ENCODE data around the gene ATR.

ATR gene

GRCh38 chr3:142507241-142507640 lies 71.3 kb downstream of the ATR start:
- DNase-seq = no peak

- DNase-seq = no peak
Observed at GRCh38 chr3:142502187-142502985, 76.1 kb downstream of the ATR start.

DNA sequence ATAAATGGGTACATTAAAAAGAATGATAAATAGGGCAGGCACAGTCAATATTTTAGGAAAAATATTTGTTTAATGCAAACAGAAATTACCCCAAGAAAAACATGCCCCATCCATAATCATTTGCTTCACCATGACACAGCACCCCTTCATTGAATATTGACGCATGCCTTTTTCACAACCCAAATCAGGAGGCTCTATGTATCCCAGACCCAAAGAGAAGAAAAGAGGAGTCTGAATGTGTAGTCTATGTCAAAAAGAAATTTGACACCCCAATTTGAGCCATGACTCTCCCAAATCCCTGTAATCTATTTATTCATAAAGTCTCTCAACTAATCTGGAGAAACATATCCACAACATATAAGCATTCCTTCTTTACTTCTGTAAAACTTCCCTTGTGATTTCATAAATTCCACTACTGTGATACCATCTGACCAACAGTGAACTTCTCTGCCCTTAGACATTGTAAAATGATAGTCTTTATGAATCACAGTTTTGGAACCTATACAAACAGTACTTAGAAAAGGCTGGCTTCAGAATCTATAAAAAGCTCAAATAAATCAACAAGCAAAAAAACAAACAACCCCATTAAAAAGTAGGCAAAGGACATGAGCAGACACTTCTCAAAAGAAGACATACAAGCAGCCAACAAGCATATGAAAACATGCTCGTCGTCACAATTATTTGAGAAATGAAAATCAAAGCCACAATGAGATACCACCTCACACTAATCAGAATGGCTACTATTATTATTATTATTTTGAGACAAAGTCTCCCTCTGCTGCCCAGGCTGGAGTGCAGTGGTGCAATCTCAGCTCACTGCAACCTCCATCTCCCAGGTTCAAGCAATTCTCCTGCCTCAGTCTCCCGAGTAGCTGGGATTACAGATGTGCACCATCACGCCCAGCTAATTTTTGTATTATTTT lies 77.3 kb downstream of the ATR start:
- no peak for DNase-seq

DNA sequence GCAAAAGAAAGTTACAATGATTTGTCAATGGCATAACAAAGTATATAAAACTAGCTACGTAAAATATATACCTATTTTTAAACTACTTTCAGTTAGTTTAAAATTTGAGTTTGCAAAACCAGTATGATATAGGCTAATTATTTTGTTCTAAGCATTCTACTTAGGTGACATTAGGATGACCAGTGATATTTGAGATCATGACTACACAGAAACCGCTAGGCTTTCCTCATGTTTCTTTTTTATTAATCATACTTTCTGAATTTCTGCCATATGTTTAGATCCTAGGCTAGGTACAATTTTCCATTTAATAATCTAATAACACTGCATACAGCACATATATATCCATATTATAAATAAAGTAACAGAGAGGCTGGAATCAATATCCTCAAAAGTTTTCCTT lies 78.3 kb downstream of the ATR start:
- no peak for DNase-seq

DNA sequence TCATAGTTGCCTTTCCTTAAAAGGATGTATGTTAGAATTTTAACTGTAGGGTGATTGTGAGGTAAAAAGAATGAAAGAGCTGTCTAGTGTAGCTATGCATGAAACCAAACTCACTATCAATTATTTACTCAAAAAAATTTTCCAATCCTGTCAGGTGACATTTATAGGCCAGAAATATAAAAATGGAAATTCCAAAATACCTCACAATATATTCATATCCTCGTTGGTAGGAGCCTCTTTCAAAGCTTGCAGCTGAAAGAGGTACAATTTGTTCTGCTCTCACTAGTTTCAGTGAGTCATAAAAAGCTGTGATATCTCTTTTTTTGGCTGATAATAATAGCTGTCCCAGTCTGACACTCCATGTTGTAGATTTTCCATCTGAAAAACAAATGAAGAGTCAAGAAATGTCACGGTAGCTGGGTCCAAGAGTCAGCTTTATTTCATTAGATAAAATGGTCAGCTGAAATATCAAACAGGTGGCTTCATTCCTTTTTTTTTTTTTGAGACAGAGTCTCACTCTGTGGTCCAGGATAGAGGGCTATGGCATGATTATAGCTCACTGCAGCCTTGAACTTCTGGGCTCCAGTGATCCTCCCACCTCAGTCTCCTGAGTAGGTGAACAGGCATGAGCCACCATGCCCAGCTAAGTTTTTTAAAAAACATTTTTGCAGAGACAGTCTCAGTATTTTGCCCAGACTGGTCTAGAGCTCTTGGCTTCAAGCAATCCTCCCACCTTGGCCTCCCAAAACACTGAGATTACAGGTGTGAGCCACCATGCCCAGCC lies 79.9 kb downstream of the ATR start:
- DNase-seq = no peak

DNA sequence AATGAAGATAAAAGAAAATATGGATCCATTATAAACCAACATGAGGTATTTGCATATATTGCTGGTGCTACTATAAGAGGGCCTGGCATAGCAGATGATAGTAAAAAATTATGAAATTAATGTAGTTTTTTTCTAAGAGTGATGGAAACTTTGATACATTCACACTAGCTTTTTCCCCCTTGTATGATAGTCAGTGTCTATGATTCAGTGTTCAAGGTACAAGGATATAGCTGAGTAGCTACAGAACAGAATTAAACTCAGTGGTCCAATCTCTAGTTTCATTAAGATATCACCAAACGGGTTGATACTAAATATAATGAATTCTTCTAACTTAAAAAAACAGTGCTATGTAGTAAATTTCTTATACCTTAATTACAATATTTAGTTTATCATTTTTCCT lies 80.8 kb downstream of the ATR start:
- DNase-seq = no peak

GRCh38 chr3:142495103-142495502 lies 83.4 kb downstream of the ATR start:
- no peak for DNase-seq

GRCh38 chr3:142492184-142492583 lies 86.3 kb downstream of the ATR start:
- DNase-seq = no peak

- no peak for DNase-seq
Observed at GRCh38 chr3:142489572-142490323, 88.8 kb downstream of the ATR start.

- no peak for DNase-seq
Observed at GRCh38 chr3:142484912-142485435, 93.6 kb downstream of the ATR start.

DNA sequence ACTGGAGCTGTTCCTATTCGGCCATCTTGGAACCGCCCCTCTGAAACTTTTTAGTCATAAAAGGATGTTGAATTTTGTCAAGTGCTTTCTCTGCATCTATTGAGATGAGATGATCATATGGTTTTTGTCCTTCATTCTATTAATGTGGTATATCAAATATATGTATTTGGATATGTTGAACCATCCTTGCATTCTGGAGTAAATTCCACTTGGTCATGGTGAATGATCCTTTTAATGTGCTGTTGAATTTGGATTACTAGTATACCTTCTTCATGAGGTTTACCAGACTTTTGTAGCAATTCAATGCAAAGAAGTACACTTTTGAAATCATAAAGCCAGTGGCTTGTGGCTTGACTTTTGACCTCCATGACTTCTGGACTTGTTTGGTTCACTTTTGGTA lies 97.3 kb downstream of the ATR start:
- DNase-seq = no peak

DNA sequence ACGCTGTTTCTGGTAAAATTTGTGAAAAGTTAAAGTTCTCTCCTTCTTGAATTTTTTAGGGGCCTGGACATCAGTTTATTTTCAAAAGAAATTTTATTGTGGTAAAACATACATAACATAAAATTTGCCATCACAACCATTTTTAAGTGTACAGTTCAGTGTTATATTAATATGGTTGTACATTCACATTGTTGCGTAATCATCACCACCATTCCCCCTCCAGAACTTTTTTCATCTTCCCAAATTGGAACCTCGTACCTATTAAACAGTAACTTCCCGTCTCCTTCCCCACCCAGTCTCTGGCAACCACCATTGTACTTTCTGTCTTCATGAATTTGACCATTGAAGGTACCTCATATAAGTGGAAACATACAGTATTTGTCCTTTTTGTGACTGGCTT lies 107.7 kb downstream of the ATR start:
- DNase-seq = no peak

- no peak for DNase-seq
Observed at GRCh38 chr3:142468456-142468855, 110.1 kb downstream of the ATR start.

DNA sequence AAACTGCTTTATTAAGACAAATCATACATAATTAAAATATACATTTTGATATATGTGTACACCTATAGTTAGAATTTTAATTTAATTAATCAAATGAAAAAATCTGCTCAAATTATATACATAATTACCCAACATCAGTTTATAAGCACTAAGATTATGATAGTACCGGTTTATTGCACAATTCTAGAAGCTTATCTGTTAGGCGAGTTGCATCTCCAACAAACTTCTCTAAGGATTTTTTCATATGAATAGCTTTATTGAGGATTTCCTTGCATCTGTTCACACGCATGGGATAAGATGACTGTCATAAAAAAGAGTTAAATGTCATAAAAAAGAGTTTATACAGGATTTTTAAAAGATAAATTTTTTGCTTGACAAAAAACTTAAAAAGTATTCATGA lies 110.8 kb downstream of the ATR start:
- DNase-seq = no peak

DNA sequence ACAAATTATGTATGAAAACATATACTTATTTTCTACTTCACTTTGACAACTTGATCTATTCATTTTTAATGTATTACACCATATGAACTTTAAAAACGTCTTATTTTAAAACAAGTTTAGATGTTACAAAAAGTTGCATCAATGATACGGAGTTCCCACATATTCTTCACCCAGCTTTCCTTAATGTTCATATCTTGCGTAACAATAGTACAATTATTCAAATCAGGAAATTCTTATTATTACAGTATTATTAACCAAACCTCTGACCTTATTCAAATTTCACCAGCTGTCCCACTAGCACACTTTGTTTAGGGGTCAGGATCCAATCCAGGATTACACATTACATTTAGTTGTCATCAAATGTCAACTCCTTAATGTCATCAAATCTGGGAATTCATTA lies 117.8 kb downstream of the ATR start:
- DNase-seq = no peak

DNA sequence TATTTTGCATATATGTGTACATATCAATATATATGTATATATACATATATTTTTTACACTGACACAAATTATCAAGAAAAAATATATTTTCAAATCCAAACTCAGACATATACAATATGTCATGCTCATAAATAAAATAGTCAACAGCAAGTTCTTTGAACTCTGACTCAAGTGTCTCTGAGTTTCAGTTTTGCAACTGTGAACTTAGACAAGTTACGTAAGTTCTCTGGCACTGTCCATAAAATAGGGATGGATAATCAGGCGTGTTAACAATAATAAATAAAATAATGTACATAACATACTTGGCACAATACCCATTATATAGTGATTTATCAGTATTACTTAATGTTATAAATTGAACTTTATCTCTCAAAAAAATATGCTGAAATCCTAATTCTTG lies 118.6 kb downstream of the ATR start:
- DNase-seq = no peak

DNA sequence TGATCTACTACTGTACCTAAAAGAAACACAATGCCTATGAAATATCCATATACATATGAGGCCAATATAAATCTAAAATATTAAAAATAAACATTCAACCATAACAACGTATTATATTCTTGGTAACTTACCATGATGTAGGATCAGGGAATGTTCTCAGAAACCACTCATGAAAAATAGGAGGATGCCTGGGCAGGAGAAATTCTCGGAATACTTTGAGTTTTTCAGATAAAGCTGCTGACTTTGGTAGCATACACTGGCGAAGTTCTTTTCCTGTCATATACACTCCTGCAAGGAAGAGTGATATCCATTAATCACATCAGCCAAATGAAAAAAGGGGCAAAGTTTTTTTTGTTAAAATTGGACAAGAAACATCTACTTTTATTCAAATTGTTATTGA lies 119.4 kb downstream of the ATR start:
- DNase-seq = no peak

- DNase-seq = no peak
Observed at GRCh38 chr3:142450881-142451280, 127.7 kb downstream of the ATR start.

DNA sequence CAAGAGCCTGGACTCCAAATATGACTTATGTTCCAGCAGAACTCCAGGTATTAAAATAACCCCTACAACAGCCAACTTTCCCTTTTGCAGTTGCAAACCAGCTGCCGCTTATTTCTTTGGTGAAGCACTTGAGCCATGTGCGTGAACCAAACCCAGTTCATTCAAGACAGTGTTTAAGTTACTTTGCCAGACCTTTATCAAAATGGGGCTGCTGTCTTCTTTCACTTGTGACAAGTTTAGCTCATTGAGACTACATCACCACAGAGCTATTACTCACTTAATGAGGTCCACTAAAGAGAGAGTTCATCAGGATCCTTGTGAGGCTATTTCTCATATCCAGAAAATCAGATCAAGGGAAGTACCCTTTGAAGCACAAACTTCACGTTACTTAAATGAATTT lies 128.3 kb downstream of the ATR start:
- no peak for DNase-seq

GRCh38 chr3:142447852-142448823 lies 130.4 kb downstream of the ATR start, which contains the start of gene XRN1:
XRN1 (minus strand) TSS chr3:142448037; CDS start chr3:142447944, 93 bp downstream.
- DNase-seq = peak; percentile 83 to 84

GRCh38 chr3:142447301-142447851 lies 131.2 kb downstream of the ATR start:
- peak in 1 of 2 donors; percentile 5 for DNase-seq
